Measurements from ENCODE around the gene CNR2. TPM values are rescaled to one million over a fixed set of nuclear protein-coding genes. Genes with fewer than 3 reads are reported as not detected.

Gene CNR2
- total RNA-seq, 1 experiment from 2014 or later = not detected

DNA sequence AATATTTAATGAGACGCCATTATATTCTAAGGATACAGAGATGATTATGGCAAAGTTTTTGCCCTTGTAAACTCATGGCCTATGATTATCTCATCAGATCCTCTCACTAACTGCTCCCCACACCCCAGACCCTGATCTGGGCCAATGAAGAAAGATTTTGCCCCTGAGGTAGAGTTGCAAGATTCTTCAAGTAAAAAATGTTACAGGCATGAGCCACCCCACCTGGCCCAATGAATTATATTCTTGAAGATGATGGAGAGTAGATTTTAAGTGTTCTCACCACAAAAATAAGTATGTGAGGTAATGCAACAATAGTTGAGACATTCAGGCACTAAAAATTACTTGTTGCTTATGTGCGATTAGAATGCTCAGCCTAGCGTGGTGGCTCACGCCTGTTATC is 1.8 kb upstream of the CNR2 start:
- Histone ChIP-seq H4K8ac (replicated peaks; ENCODE audit: insufficient read length, low read depth, low read length) (no peak overlapping the region), H4K91ac (ENCODE audit: insufficient read length, low read depth, low read length) (no peak overlapping the region), H3K18ac (ENCODE audit: insufficient read length, low read depth, low read length) (no peak overlapping the region), H3T11ph (ENCODE audit: low read length) (no peak overlapping the region), H3K79me1 (ENCODE audit: insufficient read depth, low read depth, low read length, poor library complexity, severe bottlenecking) (no peaks in the 10 kb centered on the region), H2BK15ac (ENCODE audit: low read depth, low read length) (no peak overlapping the region), H3K9me3 (ENCODE audit: control insufficient read depth, low read depth, low read length) (no peaks in the 10 kb centered on the region), H3K4me1 (ENCODE audit: insufficient read depth, low read length) (no peaks in the 10 kb centered on the region; the same call in 1 of the 2 replicates), H3K9ac (ENCODE audit: extremely low read depth, insufficient read length, low read length) (no peak overlapping the region), H3K56ac (ENCODE audit: insufficient read length, low read depth, low read length) (no peak overlapping the region), H4K5ac (ENCODE audit: insufficient read length, low read depth, low read length) (no peak overlapping the region), H2AFZ (ENCODE audit: low read length) (no peak overlapping the region), H3K79me2 (ENCODE audit: insufficient read depth, low read length) (no peaks in the 10 kb centered on the region), H3K4me2 (ENCODE audit: insufficient read depth, insufficient read length, low read length) (no peak overlapping the region), H3K14ac (ENCODE audit: insufficient read depth, low read length) (no peak overlapping the region), H2BK120ac (ENCODE audit: low read depth, low read length, poor library complexity, severe bottlenecking) (no peak overlapping the region), H3K27me3 (ENCODE audit: insufficient read depth, low read length) (no peaks in the 10 kb centered on the region), H4K20me1 (ENCODE audit: control insufficient read depth, insufficient read depth, insufficient read length) (no peaks in the 10 kb centered on the region), H2BK12ac (ENCODE audit: insufficient read length, low read depth, low read length) (no peak overlapping the region), H3K23ac (ENCODE audit: insufficient read length, low read depth, low read length) (no peak overlapping the region), H2BK5ac (ENCODE audit: insufficient read length, low read length) (no peak overlapping the region), H3K23me2 (ENCODE audit: insufficient read length, low read depth, low read length, poor library complexity, severe bottlenecking) (no peaks in the 10 kb centered on the region), H2BK20ac (ENCODE audit: low read depth, low read length, poor library complexity, severe bottlenecking) (no peak overlapping the region), H2AK5ac (ENCODE audit: insufficient read length, low read length) (no peak overlapping the region), H3K4ac (ENCODE audit: low read depth, low read length) (no peak overlapping the region), H3K27ac (ENCODE audit: insufficient read length, low read depth, low read length) (no peak overlapping the region)
- no peaks in the 10 kb centered on the region for H3K9me3 Mint-ChIP-seq
- H3K36me3 Mint-ChIP-seq (ENCODE audit: insufficient read depth in 1 of 3, low read depth in 3 of 3) = no peaks in the 10 kb centered on the region
- DNase-seq = no peak
- H3K4me3 Mint-ChIP-seq = no peak overlapping the region
- peaks cover 2% of the 10 kb centered on the region for H3K27me3 Mint-ChIP-seq (ENCODE audit: low read depth)
- WGBS (ENCODE audit: extremely low coverage, insufficient read length, low lambda C conversion rate) = no CpG with 5 or more reads among the region's 4 CpGs
- peaks cover 12 to 13% of the 10 kb centered on the region in 2 experiments for H3K4me1 Mint-ChIP-seq
- TF ChIP-seq, protein P1, sequence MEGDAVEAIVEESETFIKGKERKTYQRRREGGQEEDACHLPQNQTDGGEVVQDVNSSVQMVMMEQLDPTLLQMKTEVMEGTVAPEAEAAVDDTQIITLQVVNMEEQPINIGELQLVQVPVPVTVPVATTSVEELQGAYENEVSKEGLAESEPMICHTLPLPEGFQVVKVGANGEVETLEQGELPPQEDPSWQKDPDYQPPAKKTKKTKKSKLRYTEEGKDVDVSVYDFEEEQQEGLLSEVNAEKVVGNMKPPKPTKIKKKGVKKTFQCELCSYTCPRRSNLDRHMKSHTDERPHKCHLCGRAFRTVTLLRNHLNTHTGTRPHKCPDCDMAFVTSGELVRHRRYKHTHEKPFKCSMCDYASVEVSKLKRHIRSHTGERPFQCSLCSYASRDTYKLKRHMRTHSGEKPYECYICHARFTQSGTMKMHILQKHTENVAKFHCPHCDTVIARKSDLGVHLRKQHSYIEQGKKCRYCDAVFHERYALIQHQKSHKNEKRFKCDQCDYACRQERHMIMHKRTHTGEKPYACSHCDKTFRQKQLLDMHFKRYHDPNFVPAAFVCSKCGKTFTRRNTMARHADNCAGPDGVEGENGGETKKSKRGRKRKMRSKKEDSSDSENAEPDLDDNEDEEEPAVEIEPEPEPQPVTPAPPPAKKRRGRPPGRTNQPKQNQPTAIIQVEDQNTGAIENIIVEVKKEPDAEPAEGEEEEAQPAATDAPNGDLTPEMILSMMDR (conservative IDR thresholded peaks at IDR 0.05) = no peak
- H3K27ac Mint-ChIP-seq = no peak overlapping the region
